Progenitor cell of endocrine pancreas (in vitro differentiated cells): ENCODE data around the gene TNFRSF1A. TPM values are rescaled to one million over a fixed set of nuclear protein-coding genes. Genes with fewer than 3 reads are reported as not detected.
A peak's percentile ranks its signal among the peaks of the same experiment; 100 is the strongest.

ENCODE experiments used
- DNase-seq: peaks from one replicate; pipeline ENCODE4 v3.0.0; 2021; ENCODE audit warnings: low spot score; ENCODE audit not compliant: unreplicated experiment
- H3K27ac Mint-ChIP-seq: 2 replicates; pipeline ENCODE4 v1.8.0; 2021; ENCODE audit warnings: mild to moderate bottlenecking, moderate library complexity, mixed read lengths
- H3K27me3 Mint-ChIP-seq: 2 replicates; pipeline ENCODE4 v1.8.0; 2021; ENCODE audit warnings: mixed read lengths
- H3K36me3 Mint-ChIP-seq: 2 replicates; pipeline ENCODE4 v1.8.0; 2022; ENCODE audit warnings: mixed read lengths; ENCODE audit not compliant: insufficient read depth
- H3K4me1 Mint-ChIP-seq: 2 replicates; pipeline ENCODE4 v1.8.0; 2021; ENCODE audit warnings: low read depth, mixed read lengths
- H3K4me3 Mint-ChIP-seq: 2 replicates; pipeline ENCODE4 v1.8.0; 2021; ENCODE audit warnings: low read depth, mild to moderate bottlenecking, moderate library complexity, mixed read lengths
- H3K9me3 Mint-ChIP-seq: 2 replicates; pipeline ENCODE4 v1.8.0; 2021; ENCODE audit warnings: low read depth, mixed read lengths
- total RNA-seq: library from RNA; stranded (reverse); gene quantifications from 2 replicates; pipeline ENCODE4 v1.2.1, GENCODE V29; 2021
- TF ChIP-seq, protein P1 (sequence below): fragments of 200-600 bp; sonication (generic); IDR thresholded peaks from one replicate; pipeline ENCODE4 v1.5.0; 2021; ENCODE audit warnings: antibody characterized with exemption, mild to moderate bottlenecking; ENCODE audit not compliant: unreplicated experiment

Gene TNFRSF1A
- total RNA-seq, 1 donor from 2014 or later: 67.5 TPM

DNA sequence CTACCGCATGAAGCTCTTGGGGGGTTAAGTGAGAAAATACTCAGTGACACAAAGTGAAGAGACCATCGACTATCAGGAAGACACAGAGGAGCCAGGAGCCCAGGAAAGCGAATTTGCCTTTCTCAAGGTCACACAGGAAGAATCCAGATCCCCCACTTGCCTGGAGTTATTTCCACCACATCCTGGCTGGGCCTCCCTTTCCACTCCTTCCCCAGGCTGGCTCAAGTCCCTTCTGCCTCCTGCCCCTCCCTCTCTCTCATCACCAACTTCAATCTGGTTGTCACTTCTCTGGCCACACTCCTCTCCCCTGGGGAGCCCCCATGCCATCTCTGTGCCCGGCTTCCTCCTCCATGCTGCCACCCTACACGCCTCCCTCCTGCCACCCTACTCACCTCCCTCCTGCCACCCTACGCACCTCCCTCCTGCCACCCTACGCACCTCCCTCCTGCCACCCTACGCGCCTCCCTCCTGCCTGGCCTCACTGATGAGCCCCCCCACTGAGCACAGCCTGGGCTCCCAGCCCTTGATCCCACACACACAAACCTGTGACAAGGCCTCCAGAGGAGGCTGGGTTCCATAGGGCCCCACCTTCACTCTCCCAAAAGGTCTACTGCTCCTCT is 27.1 kb upstream of the TNFRSF1A start:
- H3K4me1 Mint-ChIP-seq: peaks cover 38% of the 10 kb centered on the region
- H3K4me3 Mint-ChIP-seq: no peak overlapping the region
- no peaks in the 10 kb centered on the region for H3K9me3 Mint-ChIP-seq
- H3K27me3 Mint-ChIP-seq: peaks cover 3% of the 10 kb centered on the region
- DNase-seq: no peak
- no peaks in the 10 kb centered on the region for H3K36me3 Mint-ChIP-seq
- TF ChIP-seq, protein P1, sequence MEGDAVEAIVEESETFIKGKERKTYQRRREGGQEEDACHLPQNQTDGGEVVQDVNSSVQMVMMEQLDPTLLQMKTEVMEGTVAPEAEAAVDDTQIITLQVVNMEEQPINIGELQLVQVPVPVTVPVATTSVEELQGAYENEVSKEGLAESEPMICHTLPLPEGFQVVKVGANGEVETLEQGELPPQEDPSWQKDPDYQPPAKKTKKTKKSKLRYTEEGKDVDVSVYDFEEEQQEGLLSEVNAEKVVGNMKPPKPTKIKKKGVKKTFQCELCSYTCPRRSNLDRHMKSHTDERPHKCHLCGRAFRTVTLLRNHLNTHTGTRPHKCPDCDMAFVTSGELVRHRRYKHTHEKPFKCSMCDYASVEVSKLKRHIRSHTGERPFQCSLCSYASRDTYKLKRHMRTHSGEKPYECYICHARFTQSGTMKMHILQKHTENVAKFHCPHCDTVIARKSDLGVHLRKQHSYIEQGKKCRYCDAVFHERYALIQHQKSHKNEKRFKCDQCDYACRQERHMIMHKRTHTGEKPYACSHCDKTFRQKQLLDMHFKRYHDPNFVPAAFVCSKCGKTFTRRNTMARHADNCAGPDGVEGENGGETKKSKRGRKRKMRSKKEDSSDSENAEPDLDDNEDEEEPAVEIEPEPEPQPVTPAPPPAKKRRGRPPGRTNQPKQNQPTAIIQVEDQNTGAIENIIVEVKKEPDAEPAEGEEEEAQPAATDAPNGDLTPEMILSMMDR: no peak
- no peak overlapping the region for H3K27ac Mint-ChIP-seq

DNA sequence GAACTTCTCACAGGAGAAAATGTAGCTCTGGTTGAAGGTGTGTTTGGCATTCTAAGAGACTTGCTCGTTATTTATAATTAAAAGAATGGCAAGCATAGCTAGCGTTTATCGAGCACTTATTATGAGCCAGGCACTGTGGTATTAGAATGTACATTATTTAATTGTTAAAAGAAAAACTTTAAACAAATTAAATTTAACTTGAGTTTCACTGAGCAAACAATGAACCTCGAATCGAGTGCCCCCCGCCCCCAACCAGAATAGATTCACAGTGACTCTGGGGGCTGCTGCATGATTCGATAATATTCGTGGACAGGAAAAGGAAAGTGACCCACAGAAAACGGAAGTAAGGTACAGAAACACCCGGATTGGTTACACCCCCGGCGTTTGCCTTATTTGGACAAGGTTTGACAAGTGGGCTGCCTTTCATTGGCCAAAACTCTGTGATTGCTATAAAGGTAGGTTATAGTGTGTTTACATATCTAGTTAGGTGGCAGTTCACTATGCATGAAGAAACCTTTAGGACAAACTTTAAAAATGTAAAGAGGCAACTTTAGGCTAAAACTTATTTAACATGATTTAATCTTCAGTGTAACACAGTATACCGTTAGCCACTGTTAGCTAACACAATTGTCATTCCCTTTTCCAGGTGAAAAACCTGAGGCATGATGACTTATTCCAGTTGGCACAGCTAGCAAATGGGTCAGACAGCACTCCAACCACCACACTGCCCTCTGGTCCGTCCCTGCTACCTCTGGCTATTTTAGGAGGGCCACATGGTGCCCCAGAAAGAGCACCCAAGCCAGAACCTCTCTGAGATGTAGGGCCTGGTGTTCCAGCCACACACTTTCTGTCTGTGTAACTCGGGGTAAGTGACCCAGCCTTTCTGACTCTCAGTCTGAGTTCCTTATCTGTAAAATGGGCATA is 26.4 kb upstream of the TNFRSF1A start:
- Mint-ChIP-seq H3K4me1 (peaks cover 32% of the 10 kb centered on the region), H3K27ac (no peak overlapping the region), H3K36me3 (no peaks in the 10 kb centered on the region), H3K4me3 (no peak overlapping the region), H3K9me3 (no peaks in the 10 kb centered on the region), H3K27me3 (no peaks in the 10 kb centered on the region)
- TF ChIP-seq, protein P1: no peak
- DNase-seq: no peak

DNA sequence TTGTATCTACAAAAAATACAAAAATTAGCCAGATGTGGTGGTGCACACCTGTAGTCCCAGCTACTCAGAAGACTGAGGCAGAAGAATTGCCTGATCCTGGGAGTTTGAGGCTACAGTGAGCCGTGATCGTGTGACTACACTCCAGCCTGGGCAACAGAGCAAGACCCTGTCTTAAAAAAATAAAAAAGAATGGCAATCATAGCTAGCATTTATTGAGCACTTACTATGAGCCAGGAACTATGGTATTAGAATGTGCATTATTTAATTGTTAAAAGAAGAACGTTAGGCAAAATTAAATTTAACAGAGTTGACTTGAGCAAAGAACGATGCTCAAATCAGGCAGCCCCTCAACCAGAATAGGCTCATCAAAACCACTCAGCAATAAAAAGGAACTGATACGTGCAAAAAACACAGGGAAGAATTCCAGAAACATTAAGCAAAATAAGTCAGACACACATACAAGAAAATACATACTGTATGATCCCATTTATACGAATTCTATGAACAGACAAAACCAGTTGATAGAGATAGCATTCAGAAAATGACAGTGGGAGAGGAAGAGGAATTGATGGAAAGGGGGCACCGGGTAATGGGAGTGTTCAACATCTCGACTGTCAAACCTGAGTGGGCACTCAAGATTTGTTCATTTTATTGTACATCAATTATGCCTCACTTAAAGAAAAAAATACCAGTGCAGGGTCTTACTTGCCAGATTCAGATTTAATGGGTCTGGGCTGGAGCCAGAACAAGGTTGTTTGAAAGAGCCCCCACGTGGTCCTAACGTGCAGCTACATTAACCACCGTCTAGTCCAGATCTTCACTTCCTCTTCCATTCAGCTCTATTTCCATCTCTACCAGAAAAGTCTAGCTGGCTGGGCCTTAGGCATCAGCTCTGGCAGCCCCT is 25.4 kb upstream of the TNFRSF1A start:
- no peak for DNase-seq
- TF ChIP-seq, protein P1: no peak
- Mint-ChIP-seq H3K4me1 (peaks cover 23% of the 10 kb centered on the region), H3K4me3 (no peak overlapping the region), H3K27me3 (no peaks in the 10 kb centered on the region), H3K9me3 (no peaks in the 10 kb centered on the region), H3K27ac (no peak overlapping the region), H3K36me3 (no peaks in the 10 kb centered on the region)

DNA sequence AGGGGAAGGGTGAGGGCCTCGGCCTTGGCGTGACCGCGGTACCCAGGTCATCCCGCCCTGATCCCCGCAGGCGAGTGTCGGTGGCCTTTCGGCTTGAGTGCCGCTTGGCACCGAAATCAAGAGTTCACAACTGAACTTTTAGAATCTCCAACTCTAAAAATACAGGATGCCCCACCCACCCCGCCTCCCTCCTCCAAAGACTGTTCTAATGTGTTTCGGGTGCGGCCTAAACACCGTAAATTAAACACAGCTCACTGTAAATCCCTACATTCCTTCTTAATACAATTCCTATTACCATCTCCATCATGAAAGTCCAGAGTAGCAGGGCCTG is 22.1 kb upstream of the TNFRSF1A start:
- Mint-ChIP-seq H3K27ac (peak overlapping the region; percentile 54), H3K4me1 (peaks cover 4% of the 10 kb centered on the region), H3K27me3 (peaks cover 2% of the 10 kb centered on the region), H3K9me3 (no peaks in the 10 kb centered on the region), H3K36me3 (no peaks in the 10 kb centered on the region), H3K4me3 (peak overlapping the region; percentile 67)
- DNase-seq: no peak
- TF ChIP-seq, protein P1: no peak
